NK-92 (cell line): ENCODE data around the gene ERCC5.

Source experiments
- DNase-seq: peaks from one replicate; lab custom pipeline; 2025; ENCODE audit not compliant: unreplicated experiment; lab: John Stamatoyannopoulos, UW

Gene ERCC5

GRCh38 chr13:102917019-102917418 is 71.2 kb downstream of the ERCC5 start:
- DNase-seq = no peak

- DNase-seq = no peak
Observed at GRCh38 chr13:102922184-102922583, 76.4 kb downstream of the ERCC5 start.
